Activated naive CD4-positive, alpha-beta T cell (primary cell): ENCODE measurements around the gene MARF1.
"Not testable (repeated sequence)": the region's sequence is repeated elsewhere in the genome, so short reads cannot be mapped to it uniquely, and the experiment has no call there.

Experiments used
- DNase-seq, 4 experiments: peaks; one replicate each; lab custom pipeline; 2025; lab: John Stamatoyannopoulos, UW

The MARF1 gene

DNA sequence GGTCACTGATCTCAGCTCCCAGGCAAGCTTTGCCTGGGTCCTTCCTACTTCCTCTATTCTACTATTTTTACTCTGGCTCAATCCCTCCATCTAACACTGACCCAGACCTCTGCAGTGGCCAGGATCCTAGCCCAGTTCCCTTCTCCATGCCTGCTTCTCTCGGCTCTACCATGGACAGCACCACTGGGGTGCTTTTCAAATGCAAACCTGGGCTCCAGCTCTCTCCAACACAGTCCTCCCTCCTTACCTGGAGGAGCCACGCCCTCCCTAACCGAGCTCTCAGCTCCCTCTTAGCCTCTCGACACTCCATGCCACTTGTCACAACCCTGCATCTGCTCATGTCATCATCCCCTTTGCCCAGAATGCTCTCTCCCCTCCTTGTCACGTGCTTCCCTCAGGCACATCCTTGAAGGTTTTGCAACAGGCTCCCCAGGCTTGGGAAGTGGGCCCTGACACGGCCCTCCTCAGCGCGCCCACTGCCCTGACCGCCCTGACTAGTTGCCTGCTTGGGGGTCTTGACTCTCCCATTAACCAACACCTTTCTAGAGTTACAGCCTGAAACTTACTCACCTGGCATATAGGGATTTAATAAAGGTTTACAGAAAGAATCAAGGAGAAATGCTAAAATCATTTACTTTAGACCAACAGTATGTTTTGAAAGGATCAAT is 41.6 kb downstream of the MARF1 start:
- DNase-seq: no peak

DNA sequence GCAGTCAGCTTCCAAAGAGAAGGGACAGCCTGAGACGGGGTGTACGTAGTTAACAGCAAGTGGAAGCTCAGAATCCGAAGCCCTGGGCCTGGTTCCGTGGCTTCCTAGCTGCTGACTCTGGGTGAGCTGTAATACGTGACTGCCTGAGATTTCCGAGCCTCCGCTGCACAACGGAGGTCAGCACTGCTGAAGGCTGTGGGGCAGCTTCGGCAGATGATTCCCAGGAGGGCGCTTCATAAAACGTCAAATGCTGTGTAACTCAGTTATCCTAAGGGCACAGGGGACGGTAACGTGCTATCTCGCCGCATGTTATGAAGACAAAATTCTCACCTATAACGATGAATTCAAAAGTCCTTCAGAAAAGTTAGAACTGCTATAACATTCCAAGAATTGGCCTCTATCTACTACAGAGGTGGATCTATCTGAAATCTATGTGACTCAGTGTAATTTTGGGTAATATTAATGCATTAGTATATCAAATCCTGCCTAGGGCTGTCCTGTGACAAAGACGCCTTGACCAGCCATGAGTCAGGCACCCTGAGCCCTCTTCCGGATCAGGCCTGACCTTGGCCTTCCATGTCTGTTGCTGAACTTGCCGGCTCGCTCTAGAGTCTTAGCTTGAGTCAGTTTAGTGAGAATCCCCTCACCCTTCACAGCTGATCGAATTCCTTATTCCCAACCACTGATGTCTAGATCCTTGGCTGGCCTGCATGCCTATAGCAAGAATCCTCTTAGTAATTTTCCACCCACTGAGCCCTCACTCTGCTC is 43.5 kb downstream of the MARF1 start:
- DNase-seq: no peak

DNA sequence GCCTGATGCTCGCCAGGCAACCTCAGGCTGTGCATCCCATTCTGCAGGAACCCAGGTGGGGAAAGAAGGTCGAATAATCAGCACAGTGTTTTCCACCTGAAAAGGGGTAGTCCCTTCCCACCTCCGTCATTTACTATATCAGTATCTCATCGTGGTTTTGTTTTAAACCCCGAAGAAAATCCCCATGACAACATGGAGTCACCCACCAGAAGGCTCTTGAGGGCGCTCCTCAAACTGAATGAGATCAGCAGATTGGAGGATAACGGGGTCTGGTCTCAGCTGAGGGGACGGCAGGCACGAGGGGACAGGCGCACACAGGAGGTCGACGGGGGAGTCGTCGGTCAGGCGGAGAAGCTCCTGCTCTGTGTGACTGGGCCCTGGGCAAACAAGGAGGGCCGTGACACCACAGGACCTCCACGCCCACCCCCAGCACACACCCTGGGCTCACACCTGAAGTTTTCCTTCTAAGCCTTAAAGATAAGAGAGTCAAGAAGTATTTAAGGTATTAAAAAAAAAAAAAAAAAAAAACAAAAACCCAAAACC is 44.2 kb downstream of the MARF1 start:
- DNase-seq: no peak

DNA sequence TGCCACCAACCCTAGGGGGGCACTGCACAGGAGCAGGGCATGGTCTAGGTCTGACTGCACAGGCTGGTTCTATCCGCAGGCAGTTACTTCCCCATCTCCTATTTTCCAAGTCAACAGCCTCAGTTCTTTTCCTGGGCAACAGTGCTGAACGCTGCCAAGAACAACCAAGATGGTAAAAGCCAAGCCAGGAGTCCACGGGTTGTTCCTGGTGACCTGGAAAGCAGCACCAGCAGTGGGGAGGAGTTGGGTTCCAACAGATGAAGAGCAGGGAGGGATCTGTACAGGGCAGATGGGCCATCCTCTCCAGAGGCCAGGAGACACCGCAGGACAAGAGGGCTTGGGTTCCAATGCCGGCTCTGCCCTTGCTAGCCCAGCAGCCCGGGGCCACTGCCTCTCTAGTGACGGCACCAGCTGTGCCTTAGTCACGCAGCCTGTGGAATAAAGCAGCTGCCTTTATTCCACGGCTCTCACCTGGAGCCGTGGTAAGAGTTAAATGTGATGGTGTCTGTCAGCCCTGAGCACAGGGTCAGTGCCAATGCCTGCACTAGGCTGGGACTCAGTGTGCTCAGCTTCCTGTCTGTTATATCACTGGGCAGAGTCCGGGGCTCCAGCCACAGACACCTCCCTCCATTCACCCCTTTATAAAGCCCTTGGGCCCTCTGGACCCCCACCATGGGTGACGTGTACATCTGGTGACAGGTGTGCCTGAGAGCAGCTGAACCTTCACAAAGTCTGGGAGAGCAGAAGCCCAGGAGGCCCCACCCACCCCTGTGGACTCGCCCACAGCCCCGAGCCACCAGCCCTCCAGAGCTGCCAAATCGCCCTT is 44.9 kb downstream of the MARF1 start:
- no peak for DNase-seq

DNA sequence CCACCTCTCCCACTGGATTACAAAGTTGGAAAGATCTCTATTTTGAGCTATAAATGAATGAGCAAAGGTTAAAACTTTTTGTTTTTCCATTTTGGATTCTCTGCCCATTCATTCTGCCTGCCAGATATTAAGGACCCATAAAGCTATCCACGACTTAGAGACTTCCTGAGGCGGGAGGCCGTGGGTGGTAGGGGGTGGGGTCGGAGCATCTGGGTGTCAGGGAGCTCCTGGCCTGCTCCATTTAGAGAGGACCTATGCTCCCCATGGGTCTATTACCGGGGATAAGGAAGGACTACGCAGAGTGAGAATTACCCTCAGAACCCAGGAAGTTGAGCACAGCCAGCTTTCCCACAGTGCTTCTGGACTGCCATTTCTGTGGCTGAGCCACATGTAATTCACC is 45.8 kb downstream of the MARF1 start:
- DNase-seq: no peak

DNA sequence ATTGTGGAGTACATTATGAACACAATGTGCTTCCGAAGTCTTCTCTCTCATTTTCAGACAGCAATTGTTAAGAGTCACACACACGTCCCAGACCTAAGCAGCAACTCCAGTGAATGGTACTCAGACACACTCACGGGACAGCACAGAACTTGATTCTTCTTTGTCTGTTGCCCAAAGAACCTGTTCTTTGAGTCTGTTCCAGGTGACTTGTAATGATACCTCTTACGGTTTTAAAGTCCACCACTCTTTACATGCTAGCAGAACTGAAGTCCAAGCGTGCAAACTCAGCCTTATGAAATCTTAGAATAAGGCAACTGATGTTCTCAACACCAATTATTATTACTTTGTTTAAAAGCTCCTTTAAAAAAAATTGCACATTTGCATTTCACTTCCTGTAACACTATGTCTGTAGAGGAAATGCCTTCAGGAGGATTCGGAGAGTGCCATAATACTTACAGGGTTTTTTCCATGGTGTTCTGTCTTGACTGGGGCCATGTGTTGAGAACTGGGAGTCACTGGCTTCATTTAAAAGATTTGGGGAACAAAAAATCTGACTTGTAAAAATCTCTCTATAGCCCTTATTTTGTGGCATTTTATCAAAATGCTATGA is 48.1 kb downstream of the MARF1 start:
- no peak for DNase-seq

DNA sequence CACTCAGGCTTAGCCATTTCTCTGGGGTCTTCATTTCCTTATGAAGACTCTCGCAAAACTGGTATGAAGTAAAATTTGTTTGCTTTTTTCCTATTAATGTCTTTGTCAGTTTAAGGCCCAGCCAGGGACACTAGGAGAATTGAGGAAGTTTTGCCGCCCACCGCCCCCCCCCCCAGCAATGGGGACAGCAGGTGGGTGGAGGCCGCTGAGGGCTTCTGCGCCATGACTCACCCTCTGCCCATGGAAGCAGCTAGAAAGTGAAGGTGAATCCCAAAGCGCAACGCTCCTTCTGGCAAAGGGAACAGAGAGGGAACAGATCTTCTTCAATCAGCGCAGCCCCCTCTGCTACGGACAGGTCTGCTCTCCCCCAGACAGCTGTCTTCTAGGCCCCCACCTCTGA is 49.7 kb downstream of the MARF1 start:
- no peak for DNase-seq

DNA sequence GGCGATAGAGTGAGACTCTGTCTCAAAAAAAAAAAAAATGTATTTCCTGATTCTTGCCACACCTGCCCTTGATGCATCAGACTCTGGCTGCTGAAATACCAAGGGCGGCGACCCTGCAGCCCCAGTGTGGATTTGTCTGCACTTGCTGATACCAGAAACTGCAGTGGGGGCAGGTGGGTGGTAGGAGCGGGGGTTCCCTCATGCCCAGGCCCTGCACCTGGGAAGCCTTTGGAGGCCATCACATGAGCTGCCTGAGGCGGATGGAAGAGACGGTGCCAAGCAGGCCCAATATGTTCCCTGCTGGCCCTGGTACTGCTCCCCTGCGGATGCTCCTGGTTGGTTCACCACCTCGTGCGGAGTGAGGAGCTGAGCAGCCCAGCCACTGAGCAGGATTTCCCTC is 50.6 kb downstream of the MARF1 start:
- DNase-seq: peak in 2 of 4 experiments; percentile 10 to 42

DNA sequence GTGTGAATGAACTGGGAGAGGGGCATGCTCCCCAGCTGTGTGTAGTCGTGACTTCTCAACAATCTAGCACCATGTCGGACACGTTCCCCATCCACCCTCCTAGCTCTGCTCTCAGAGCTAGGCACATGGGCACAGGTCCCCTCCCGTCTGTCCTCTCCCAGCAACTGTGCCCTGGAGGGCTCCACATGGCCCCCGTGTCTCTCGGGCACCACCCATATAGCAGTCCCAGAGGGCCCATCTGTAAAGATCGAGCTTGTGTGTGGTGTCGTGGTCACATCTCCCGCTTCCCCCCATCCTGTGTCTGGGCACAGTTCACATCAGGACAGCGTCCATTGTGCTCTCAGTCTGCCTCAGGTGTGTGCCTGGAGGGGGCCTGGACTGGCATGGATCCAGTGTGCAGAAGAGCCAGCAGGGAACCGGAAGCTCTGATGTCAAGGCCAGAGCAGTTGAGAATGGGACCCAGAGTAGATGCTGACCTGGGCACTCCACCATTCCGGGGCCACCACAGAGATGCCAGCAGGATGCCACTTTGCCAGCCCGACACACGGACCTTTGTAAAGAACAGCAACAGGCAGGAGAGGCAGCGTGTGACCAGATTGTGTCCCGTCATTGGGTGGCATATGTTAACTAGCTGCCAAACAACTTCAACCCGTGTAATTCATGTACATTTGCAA is 55.7 kb downstream of the MARF1 start:
- DNase-seq: no peak

DNA sequence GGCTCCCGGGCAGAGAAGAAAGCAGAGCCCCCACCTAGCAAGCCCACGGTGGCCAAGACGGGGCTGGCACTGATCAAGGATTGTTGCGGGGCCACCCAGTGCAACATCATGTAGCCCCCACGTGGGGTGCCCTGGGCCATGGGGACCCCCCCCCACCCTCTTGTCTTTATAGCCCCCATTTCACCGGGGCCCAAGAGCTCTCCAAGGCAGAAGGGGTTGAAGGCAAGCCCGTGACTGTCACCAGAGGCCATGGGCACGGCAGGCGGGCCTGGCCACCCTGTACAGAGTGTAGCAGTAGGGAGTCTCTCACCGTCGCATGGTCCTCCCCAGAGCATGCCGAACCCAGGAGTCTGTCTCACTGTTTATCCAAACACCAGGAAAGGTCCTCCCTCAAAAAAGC is 56.2 kb downstream of the MARF1 start:
- no peak for DNase-seq

DNA sequence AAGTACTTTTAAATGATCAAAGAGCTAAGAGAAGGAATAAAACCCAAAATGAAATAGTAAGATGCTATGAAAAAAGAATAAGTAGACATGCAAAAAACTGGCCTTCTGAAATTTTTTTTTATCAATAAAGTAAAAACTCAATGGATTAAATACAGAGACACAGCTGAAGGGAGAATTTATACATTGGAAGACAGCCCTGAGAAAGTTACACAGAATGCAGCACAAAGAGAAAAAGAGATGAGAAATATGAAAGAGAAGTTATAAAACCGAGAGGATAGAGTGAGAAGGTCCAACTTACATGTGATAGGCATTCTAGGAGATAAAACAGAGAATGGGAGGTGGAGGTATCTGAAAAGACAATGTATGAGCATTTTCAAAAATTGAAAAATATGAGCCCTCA is 57.0 kb downstream of the MARF1 start:
- DNase-seq: no peak

DNA sequence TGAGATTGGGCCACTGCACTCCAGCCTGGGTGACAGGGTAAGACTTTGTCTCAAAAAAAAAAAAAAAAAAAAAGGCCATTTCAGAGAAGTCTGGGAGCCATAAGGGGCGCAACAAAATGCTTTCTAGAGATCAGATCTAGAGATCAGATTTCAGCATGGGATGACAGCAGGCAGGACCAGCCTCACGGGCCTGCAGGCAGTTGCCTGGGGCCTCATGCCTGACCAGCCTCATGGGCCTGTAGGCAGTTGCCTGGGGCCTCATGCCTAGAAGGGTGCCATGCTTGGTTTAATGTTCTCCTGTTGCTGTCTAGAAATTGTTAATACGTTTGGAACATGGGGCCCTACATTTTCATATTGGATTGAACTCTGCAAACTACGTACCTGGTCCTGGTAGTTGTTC is 59.4 kb downstream of the MARF1 start:
- no peak for DNase-seq

DNA sequence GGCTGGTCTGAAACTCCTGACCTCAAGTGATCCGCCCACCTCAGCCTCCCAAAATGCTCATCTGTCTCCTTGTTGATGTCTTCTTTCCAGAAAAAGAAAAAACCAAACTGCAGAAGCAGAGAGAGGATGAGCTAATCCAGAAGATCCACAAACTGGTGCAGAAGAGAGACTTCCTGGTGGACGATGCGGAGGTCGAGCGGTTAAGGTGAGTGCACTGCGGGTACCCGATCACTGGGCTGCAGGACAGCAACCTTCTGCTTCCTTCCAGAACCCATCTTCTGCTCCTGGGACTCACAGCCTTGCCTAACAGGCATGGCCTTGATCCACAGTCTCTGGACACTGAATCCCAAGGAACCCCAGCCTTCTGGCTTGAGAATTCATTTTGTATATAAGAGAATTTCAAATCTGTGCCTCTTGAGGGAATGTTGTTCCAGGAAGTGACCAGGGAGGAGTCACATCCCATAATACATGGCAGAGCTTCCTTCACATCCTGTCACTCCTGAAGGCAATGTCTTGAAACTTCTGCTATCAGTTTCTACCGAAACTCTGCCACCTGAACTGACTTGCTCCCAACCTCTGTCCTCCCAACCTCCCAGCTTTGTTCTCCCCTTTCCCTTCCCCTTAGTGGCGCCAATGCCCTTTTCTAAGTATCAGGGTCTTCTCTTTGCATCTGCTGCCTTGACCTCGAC is 61.7 kb downstream of the MARF1 start:
- DNase-seq: no peak

DNA sequence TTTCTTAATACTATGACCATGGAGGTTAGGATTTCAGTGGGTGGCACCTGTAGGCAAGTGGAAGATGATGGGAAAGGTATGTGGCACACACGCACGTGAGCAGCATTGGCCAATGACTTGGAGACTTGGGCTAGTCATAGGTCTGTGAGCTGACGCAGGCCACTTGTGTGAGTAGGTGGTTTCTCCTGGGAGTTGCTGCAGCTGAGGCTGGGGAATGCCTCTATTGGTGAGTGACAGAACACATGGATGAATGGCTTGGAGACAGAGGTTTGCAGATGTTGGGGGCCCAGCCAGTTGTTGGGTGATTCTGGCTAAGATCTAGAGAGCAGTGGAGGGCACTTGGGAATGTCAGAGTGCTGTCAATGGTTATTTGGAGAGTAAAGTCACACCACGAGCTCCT is 64.1 kb downstream of the MARF1 start:
- no peak for DNase-seq

DNA sequence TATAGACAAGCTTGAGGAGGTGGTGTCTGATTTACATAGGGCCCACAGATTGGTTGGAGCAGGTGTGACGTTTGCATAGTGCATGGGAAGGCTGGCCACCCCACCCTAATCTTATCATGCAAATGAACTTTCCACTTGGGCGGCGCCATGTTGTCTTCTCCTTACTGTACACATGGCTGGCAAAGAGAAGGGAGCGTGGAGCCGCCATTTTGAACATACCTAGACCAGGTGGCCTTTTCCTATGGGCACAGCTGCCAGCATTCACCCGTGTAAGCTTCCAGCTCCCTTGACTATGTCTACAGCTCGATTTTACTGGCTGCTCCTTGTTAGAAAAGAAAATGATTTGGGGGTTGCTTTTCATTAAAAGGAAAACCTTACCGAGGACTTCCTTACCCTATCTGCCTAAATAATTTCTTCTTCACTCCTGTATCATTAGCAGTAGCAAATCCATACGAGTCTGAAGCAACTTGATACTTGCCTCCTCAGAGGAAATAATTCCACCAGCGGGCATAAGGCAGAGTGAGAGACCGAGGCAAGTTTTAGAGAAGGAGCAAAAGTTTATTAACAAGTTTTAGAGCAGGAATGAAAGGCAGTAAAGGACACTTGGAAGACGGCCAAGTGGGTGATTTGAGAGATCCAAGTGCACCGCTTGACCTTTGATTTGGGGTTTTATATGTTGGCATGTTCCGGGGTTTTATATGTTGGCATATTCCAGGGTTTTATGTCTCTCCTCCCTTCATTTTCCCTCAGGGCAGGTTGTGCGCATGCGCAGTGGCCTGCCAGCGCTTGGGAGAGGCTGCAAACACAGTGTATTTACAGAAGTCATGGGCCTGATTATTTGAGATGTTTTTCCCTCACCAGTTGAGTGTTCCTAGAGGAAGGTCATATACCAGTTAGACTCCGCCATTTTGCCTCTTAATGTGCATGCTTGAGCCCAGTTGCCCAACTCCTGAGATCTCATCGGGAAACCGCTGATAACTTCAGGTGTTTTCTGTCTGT is 65.7 kb downstream of the MARF1 start:
- no peak for DNase-seq

DNA sequence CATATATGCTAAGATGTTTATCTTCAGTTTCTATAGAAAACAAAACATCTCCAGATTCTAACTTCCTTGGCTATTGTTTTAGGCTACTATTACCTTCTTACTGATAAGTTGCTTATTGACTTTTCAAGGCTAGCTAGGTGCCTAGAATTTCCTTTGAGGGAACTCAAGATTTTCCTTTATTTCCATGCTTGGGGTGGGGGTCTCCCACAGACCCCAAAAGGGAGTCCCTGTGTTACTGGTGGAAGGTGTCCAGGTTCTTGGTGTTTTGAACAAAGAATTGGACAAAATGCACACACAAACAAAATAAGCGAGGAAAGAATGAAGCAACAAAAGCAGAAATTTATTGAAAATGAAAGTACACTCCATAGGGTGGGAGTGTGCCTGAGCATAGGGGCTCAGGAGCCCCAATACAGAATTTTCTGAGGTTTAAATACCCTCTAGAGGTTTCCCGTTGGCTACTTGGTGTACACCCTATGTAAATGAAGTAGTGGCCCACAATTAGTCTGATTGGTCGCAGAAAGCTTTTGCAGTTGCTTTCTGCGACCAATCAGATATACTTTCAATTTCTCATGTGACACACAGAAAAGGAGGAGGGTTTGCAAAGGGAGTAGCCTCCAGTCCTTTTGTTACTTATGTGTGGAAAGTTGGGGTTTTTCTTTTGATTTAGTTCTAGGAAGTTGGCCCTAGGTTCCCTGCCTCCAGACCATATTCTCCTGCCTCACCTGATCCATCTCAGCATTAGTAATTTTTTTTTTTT is 67.5 kb downstream of the MARF1 start:
- no peak for DNase-seq

DNA sequence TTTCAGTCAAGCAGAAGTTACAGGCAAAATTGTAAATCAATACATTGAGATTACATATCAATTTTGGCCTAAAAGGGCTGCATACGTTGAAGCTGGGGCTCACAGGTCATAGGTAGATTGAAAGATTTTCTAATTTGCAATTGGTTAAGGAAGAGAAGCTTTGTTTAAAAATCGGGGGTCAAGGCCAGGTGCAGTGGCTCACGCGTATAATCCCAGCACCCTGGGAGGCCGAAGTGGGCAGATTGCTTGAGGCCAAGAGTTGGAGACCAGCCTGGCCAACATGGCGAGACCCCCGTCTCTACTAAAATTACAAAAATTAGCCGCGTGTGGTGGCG is 68.4 kb downstream of the MARF1 start:
- no peak for DNase-seq

DNA sequence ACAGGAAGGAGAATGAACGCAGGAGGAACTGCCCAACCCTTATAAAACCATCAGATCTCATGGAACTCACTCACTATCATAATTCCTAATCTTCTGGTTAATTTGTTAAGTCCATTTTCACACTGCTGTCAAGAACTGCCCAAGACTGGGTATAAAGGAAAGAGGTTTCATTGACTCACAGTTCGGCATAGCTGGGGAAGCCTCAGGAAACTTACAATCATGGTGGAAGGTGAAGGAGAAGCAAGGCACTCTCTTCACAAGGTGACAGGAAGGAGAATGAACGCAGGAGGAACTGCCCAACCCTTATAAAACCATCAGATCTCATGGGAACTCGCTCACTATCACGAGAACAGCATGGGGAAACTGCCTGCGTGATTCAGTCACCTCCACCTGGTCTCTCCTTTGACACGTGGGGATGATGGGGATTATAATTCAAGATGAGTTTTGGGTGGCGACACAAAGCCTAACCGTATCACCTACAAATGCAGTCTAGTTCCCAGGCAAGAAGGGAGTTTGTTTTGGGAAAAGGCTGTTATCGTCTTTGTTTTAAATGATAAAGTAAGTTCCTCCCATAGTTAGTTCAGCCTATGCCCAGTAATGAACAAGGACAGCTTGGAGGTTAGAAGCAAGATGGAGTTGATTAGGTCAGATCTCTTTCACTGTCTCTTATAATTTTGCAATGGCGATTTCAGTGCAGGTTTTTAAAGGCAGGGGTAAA is 68.9 kb downstream of the MARF1 start:
- not testable (repeated sequence) for DNase-seq
